IMR-90 (cell line): Measurements from ENCODE around the gene LMO1. TPM values are rescaled to one million over a fixed set of nuclear protein-coding genes. Genes with fewer than 3 reads are reported as not detected.

Experiments used
- ATAC-seq: fragments of 200-7000 bp; cut with Tn5 transposase; 2 replicates; pipeline ENCODE4 v1.9.1; 2020; ENCODE audit warnings: low read depth, mild to moderate bottlenecking, moderate library complexity
- BruUV-seq: library from RNA; stranded (reverse); fragments of 400-500 nt; replicated peaks from 2 replicates; lab custom pipeline; 2021; lab: Mats Ljungman, UMichigan
- CTCF ChIA-PET: fragments of 300-600 bp; formaldehyde crosslinking; extraction: SDS; loops from one replicate; lab custom pipeline; 2021; ENCODE audit warnings: antibody characterized with exemption; lab: Yijun Ruan, JAX
- POLR2A ChIA-PET: fragments of 300-600 bp; sonication (Branson Sonifier 250); formaldehyde crosslinking; loops from one replicate; lab custom pipeline; 2022; ENCODE audit warnings: antibody characterized with exemption; ENCODE audit not compliant: unreplicated experiment; lab: Charles Lee
- DNase-seq: peaks from one replicate; pipeline ENCODE4 v3.0.0; 2013
- H2AFZ ChIP-seq: replicated peaks from 2 replicates; pipeline ENCODE3; 2013; ENCODE audit warnings: low read length, mild to moderate bottlenecking; ENCODE audit not compliant: poor library complexity
- H2AK5ac ChIP-seq: 2 replicates; pipeline ENCODE4 v1.6.1; 2013; ENCODE audit warnings: low read depth, low read length, inconsistent platforms
- H2AK9ac ChIP-seq: replicated peaks from 2 replicates; pipeline ENCODE3; 2013; ENCODE audit warnings: mild to moderate bottlenecking, low read depth, low read length, moderate library complexity; ENCODE audit not compliant: poor library complexity
- H2BK120ac ChIP-seq: 2 replicates; pipeline ENCODE4 v1.6.1; 2013; ENCODE audit warnings: low read depth, low read length, inconsistent platforms
- H2BK15ac ChIP-seq: 3 replicates; pipeline ENCODE4 v1.6.1; 2013; ENCODE audit warnings: low read depth, low read length, inconsistent platforms
- H2BK20ac ChIP-seq: 2 replicates; pipeline ENCODE4 v1.6.1; 2013; ENCODE audit warnings: low read depth, mild to moderate bottlenecking, inconsistent platforms, low read length, moderate library complexity
- H2BK5ac ChIP-seq: 2 replicates; pipeline ENCODE4 v1.6.1; 2013; ENCODE audit warnings: mild to moderate bottlenecking, low read depth, low read length, inconsistent platforms; ENCODE audit not compliant: poor library complexity, severe bottlenecking
- H3K14ac ChIP-seq: replicated peaks from 2 replicates; pipeline ENCODE4 v1.6.1; 2013; ENCODE audit warnings: low read depth, low read length, inconsistent platforms
- H3K18ac ChIP-seq: 2 replicates; pipeline ENCODE4 v1.6.1; 2013; ENCODE audit warnings: low read depth, low read length, control low read depth
- H3K23ac ChIP-seq: 2 replicates; pipeline ENCODE4 v1.6.1; 2013; ENCODE audit warnings: low read depth, low read length, inconsistent platforms
- H3K27ac ChIP-seq: 2 replicates; pipeline ENCODE4 v1.5.1; 2013; ENCODE audit warnings: mild to moderate bottlenecking, control low read depth, low read length; ENCODE audit not compliant: insufficient read depth
- H3K27me3 ChIP-seq: 2 replicates; pipeline ENCODE4 v1.6.1; 2013; ENCODE audit warnings: low read length; ENCODE audit not compliant: control insufficient read depth, insufficient read depth
- H3K36me3 ChIP-seq: 2 replicates; pipeline ENCODE4 v1.6.1; 2013; ENCODE audit warnings: low read length, mixed read lengths; ENCODE audit not compliant: control insufficient read depth, insufficient read depth
- H3K4ac ChIP-seq: 2 replicates; pipeline ENCODE4 v1.6.1; 2013; ENCODE audit warnings: low read depth, low read length, inconsistent platforms
- H3K4me1 ChIP-seq: 2 replicates; pipeline ENCODE4 v1.6.1; 2013; ENCODE audit warnings: low read length, mixed read lengths; ENCODE audit not compliant: control insufficient read depth, insufficient read depth
- H3K4me2 ChIP-seq: 2 replicates; pipeline ENCODE4 v1.6.1; 2013; ENCODE audit warnings: low read depth, mild to moderate bottlenecking, control low read depth, low read length, moderate library complexity
- H3K4me3 ChIP-seq: 2 replicates; pipeline ENCODE4 v1.5.1; 2013; ENCODE audit warnings: low read depth, mild to moderate bottlenecking, control low read depth, low read length, moderate library complexity; ENCODE audit not compliant: insufficient read depth
- H3K56ac ChIP-seq: 2 replicates; pipeline ENCODE4 v1.6.1; 2013; ENCODE audit warnings: low read length, inconsistent platforms; ENCODE audit not compliant: insufficient read depth; ENCODE audit errors: extremely low read depth
- H3K79me1 ChIP-seq, 2 experiments: 2 replicates each; pipeline ENCODE4 v1.6.1; 2013; ENCODE audit warnings: low read length in 2 of 2, inconsistent platforms in 1 of 2, low read depth in 1 of 2
- H3K9ac ChIP-seq: 2 replicates; pipeline ENCODE4 v1.6.1; 2013; ENCODE audit warnings: low read depth, low read length, control low read depth
- H3K9me1 ChIP-seq: 2 replicates; pipeline ENCODE4 v1.6.1; 2013; ENCODE audit warnings: low read length, inconsistent platforms; ENCODE audit not compliant: insufficient read depth
- H3K9me3 ChIP-seq: 2 replicates; pipeline ENCODE4 v1.6.1; 2013; ENCODE audit warnings: low read length; ENCODE audit not compliant: control insufficient read depth, insufficient read depth
- H4K20me1 ChIP-seq: 2 replicates; pipeline ENCODE4 v1.6.1; 2013; ENCODE audit warnings: low read length, inconsistent platforms; ENCODE audit not compliant: insufficient read depth
- H4K5ac ChIP-seq: 2 replicates; pipeline ENCODE4 v1.6.1; 2013; ENCODE audit warnings: mild to moderate bottlenecking, low read depth, low read length, control low read depth
- H4K8ac ChIP-seq, 2 experiments: 2 replicates each; pipeline ENCODE4 v1.6.1; 2013; ENCODE audit warnings: low read depth in 2 of 2, low read length in 2 of 2, control low read depth in 1 of 2, inconsistent platforms in 1 of 2
- H4K91ac ChIP-seq: 2 replicates; pipeline ENCODE4 v1.6.1; 2013; ENCODE audit warnings: low read depth, low read length, inconsistent platforms; ENCODE audit not compliant: insufficient read depth
- CHD1 ChIP-seq: IDR thresholded peaks from 2 replicates; pipeline ENCODE4 v1.6.1; 2012; ENCODE audit warnings: low read depth, low read length, improper control_type of control experiment
- CTCF ChIP-seq: conservative IDR thresholded peaks from 2 replicates; pipeline ENCODE4 v1.5.1; 2012; ENCODE audit warnings: mild to moderate bottlenecking, low read depth, low read length, improper control_type of control experiment
- NFE2L2 ChIP-seq: fragments of 150-350 bp; IDR thresholded peaks from 2 replicates; pipeline ENCODE4 v1.6.1; 2016; ENCODE audit warnings: low read depth, mild to moderate bottlenecking, low read length
- RCOR1 ChIP-seq: IDR thresholded peaks from 2 replicates; pipeline ENCODE4 v1.6.1; 2012; ENCODE audit warnings: mild to moderate bottlenecking, low read length, improper control_type of control experiment; ENCODE audit not compliant: insufficient replicate concordance
- RFX5 ChIP-seq: IDR thresholded peaks from 2 replicates; pipeline ENCODE4 v1.8.0; 2012; ENCODE audit warnings: low read depth, mild to moderate bottlenecking, low read length, moderate library complexity
- WGBS, 2 experiments: methylation state at CpG; one replicate each; pipeline versions ENCODE4 v1.1.5 to v1.1.7; 2013; ENCODE audit warnings: missing lambda C conversion rate in 2 of 2; ENCODE audit not compliant: insufficient read length in 1 of 2; ENCODE audit errors: extremely low coverage in 2 of 2; 5-methylcytosine and 5-hydroxymethylcytosine counted together
- dilution Hi-C: fragments of 300-500 bp; cut with HindIII; formaldehyde crosslinking; loops from one replicate; pipeline ENCODE4 v1.14.3; 2018; ENCODE audit warnings: low sequenced_read_pairs; ENCODE audit not compliant: unreplicated experiment
- in situ Hi-C: fragments of 300-500 bp; cut with MboI; formaldehyde crosslinking; loops from 3 replicates; pipeline ENCODE4 v1.14.3; 2019; ENCODE audit warnings: low sequenced_read_pairs, inconsistent platforms, mixed read lengths
- intact Hi-C: fragments of 100-400 bp; cut with micrococcal nuclease; formaldehyde crosslinking; loops from 2 replicates; pipeline ENCODE4 v1.10.0; 2022
- polyA plus RNA-seq, 3 experiments: library from polyadenylated mRNA; depleted of rRNA; stranded (reverse); fragments of >200 nt; gene quantifications; 2 replicates each; pipeline ENCODE4 v1.2.3, GENCODE V29; 2012; ENCODE audit warnings: low replicate concordance in 1 of 3
- total RNA-seq: library from RNA; depleted of rRNA; stranded (reverse); fragments of >200 nt; gene quantifications from 2 replicates; pipeline ENCODE4 v1.2.3, GENCODE V29; 2012
- TF ChIP-seq, protein P1 (sequence below): fragments of 150-350 bp; IDR thresholded peaks from 2 replicates; pipeline ENCODE4 v1.6.1; 2017; ENCODE audit warnings: mild to moderate bottlenecking, antibody characterized with exemption, low read length, low read depth

LMO1 gene
- total and polyA plus RNA-seq, 2 of the 4 experiments (the other 2 are of a cell fraction) = not detected

- Histone ChIP-seq H4K91ac (no peak overlapping the region), H3K56ac (no peak overlapping the region), H2AK9ac (no peak overlapping the region), H2AK5ac (no peak overlapping the region), H4K5ac (no peak overlapping the region), H3K4me2 (no peak overlapping the region), H4K8ac (no peak overlapping the region), H3K79me1 (no peaks in the 10 kb centered on the region), H3K36me3 (no peaks in the 10 kb centered on the region), H2BK120ac (no peak overlapping the region), H3K9me1 (no peaks in the 10 kb centered on the region), H3K4me1 (no peaks in the 10 kb centered on the region), H3K18ac (no peak overlapping the region), H2BK20ac (no peak overlapping the region), H3K4me3 (no peak overlapping the region), H3K9me3 (no peaks in the 10 kb centered on the region), H3K14ac (no peak overlapping the region), H4K20me1 (no peaks in the 10 kb centered on the region), H3K27ac (no peak overlapping the region), H3K9ac (no peak overlapping the region), H3K27me3 (peaks cover 28% of the 10 kb centered on the region), H2BK15ac (no peak overlapping the region), H2BK5ac (no peak overlapping the region), H3K4ac (no peak overlapping the region), H3K23ac (no peak overlapping the region), H2AFZ (no peak overlapping the region)
- intact Hi-C loops (no loop called here), dilution Hi-C loops (no loop called here), in situ Hi-C loops (no loop called here)
- no peak for TF ChIP-seq CHD1
- no peak for TF ChIP-seq CTCF
- TF ChIP-seq, protein P1, sequence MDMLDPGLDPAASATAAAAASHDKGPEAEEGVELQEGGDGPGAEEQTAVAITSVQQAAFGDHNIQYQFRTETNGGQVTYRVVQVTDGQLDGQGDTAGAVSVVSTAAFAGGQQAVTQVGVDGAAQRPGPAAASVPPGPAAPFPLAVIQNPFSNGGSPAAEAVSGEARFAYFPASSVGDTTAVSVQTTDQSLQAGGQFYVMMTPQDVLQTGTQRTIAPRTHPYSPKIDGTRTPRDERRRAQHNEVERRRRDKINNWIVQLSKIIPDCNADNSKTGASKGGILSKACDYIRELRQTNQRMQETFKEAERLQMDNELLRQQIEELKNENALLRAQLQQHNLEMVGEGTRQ = no peak
- TF ChIP-seq RCOR1 = no peak
- TF ChIP-seq RFX5 = no peak
- TF ChIP-seq NFE2L2 = no peak
- ATAC-seq = no peak
- DNase-seq = no peak
- ChIA-PET POLR2A (no interaction called here), CTCF (interaction anchor here (1.2 kb wide), 1 partner anchor 11 kb away, joined by 3 read pairs; no protein-coding TSS in a partner anchor)
- WGBS, 2 experiments = 90% methylated on average over 2 of the region's 5 CpGs; no CpG with 5 or more reads in 1 of the 2 experiments
- no TSS peak for BruUV-seq
Measured at GRCh38 chr11:8204025-8204424, 59.7 kb downstream of the LMO1 start.
